HG03045 (cell line): ENCODE results near the gene FAM107A.

ENCODE experiments used
- ATAC-seq: cut with Tn5 transposase; IDR thresholded peaks from one replicate; pipeline ENCODE4 v1.9.1; 2021; ENCODE audit warnings: mild to moderate bottlenecking, moderate library complexity; ENCODE audit not compliant: unreplicated experiment

The FAM107A gene

DNA sequence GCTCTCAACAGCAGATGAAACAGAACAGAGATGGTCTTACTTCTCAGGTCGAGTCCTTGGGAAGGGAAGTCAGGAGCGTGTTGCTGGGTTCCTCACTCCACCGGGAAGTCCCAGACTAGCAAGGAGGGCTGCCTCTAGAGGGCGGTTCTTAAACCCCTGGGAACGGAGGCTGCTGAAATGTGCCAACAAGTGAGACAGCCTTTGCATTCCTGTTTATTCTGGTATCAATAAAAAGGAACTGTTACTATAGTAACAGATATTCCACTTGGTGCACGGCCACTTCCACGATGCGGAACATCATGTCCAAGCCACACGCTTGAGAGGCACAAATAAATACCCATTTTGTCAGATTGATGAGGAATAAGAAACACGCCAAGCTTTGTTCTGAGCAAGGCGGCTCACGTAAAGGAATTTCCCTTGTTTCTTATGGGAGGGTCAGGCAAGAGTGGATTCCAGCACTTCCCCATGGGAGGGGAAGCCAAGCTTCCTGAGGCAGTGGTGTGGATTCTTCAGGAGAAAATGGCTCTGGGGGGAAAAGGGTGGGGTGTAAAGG is at the start of gene FAM107A:
Gene FAM107A, minus strand, starts transcription at position 123 of the 553 bp plus-strand sequence. CDS start 7,531 bp downstream, outside the sequence.
- ATAC-seq = no peak

GRCh38 chr3:58625196-58625824 is 48.1 kb upstream of the FAM107A start:
- no peak for ATAC-seq

DNA sequence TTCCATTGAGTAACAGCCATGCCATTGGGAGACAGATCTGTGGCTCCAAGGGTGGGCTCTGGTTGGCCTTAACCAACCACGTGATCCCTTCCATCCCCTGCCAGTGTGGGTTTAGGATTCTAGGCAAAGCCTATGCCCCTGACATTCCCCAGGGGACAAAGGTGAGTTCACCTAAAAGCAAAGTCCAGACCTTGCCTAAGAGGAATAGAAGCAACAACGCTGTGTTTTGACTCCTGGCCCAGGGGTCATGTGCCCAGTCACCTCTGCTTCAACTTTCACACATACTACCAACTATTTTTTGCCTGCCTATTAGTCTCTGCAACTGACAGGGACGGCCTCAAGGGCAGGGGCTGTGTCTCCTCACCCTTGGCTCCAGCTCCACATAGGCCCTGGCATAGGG is 47.4 kb upstream of the FAM107A start:
- no peak for ATAC-seq

DNA sequence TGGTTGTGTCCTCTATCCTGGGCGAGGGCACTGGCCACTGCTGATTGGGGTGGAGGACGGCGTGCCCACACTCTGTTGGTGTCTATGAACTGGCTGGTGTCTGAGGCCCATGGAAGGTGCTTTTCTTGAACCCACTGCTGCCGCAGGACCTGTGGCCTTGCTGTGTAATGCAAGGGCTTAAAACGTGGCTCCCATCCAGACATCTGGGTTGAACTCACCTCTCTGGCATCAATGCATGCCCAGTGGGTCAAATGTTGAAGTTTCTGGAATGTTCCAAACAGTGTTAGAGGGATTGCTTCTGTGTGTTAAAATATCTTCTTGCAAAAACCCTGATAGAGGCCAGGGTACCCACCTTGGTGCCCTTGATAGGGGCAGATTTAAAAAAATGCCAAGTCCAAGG is 46.8 kb upstream of the FAM107A start:
- ATAC-seq = no peak

DNA sequence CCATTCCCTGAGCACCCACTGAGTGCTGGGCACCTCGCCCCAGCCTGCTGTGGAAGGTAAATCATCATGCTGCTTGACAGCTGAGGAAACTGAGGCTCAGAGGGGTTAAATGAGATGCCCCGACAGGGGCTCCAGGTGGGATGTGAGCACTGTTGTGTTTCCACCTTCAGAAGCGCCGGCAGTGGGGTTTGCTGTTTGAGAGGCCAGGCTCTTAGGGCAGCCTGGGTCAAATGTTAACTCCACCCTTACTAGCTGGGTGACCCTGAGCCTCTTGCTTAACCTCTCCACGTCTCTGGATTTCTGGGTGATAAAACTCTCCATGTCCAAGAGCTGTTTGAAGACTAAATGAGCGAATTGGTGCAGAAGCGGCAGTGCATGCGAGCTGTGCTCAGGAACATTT is 46.3 kb upstream of the FAM107A start:
- ATAC-seq = no peak

DNA sequence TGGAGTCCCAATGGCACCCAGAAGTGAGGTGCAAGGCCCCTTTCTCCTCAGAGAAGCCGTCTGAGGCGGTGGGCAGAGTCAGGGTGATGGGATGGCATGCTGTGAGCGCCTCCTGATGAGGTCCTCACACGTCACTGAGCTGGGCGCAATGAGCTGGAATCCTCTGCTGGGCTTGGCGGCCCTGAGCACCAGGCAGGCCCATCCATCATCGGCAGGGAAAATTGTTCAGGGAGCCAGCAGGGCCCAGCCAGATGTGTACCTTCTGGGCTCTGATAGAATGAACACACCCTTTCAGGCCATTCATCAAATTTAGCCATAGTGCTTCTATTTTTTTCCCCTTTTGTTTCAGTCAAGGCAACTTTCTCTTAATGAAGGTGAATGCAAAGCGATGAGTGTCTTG is 45.7 kb upstream of the FAM107A start:
- no peak for ATAC-seq

DNA sequence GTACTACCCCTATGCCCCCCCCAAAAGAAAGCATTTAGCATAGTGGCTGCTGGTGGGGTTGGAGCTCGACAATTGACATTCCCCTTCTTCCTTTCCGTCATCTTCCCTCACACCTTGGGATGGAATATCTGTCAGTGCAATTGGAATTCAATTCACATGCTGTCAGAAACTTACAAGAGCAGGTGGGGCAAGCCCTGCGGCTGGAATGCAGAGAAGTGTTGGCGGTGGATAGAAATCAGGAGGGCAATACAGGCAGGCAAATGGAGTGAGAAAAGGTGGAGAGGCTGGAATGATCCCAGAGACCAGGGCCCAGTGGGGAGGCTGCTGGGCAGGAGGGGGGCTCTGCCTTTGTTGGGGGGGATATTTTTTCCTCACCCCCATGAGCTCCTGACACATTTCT is 45.2 kb upstream of the FAM107A start:
- ATAC-seq = no peak

DNA sequence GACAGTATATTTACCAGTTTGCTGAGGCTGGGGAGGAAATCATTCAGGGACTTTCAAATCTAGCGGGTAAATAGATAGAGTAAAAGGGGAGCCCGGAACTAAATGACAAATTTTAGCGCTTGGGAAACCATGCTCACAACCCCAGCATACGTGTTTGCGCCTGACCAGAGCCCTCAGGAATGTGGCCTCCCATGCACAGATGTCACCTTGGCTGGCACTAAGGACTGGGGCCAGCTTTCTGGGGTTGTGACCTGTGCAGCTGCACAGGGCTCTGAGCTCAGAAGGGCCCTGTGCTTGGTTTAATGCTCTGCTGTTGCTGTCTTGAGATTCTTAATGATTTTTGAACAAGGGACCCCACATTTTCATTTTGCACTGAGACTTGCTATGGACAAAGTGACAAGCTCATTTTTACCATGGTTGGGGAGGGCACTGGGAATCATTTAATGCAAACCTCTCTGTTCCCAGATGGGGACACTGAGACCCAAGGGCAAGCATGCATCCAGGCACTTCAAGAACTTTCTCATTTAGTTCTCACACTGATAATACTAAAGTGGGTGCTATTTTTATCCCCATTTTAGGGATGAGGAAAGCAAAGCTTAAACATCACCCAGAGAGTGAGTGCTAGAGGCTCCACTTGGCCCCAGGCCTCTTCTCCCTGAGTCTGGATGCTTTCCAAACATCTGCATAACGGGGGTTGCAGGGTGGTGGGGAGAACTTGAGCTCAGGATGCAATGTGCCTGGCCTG is 44.1 kb upstream of the FAM107A start:
- ATAC-seq = no peak

DNA sequence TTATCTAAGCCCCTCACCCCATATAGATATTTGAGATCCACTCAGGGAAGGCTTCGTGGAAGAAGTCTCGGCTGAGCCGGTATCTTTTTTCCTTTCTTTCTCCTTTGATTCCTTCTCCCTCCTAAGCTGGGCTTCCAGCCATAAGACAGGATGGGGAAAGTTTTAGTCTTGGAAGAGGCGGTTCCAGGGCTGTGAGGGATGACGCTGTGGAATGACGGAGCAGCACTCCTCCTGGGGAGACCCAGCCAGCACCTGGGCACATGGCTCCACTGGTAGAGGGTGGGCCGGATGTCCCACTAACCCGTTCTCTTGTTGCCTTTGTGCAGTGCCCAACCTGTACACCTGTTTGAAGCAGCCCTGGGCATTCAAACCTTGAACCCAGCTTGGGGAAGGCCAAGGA is 43.2 kb upstream of the FAM107A start:
- no peak for ATAC-seq

- ATAC-seq = no peak
Measured at GRCh38 chr3:58617338-58617761, 40.2 kb upstream of the FAM107A start.

- ATAC-seq = no peak
Measured at GRCh38 chr3:58613236-58614132, 36.3 kb upstream of the FAM107A start.

DNA sequence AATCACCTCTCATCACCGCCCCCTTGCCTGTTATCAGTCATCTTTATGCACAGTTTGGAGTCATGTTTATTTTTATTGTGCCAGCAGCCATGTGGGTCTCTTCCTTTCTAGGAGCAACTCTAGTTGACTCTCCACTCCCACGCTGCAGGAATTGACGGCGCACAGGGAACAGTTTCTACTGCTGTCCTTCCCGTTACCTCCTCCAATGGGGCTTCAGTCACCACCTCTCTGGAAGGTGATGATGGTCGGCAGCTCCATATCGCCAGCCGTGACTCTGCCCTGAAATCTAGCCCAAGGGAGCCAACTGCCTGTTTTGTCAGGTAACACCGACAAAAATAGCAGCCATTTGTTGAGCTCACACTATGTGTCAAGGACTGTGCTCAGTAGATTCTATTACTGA is 35.6 kb upstream of the FAM107A start:
- ATAC-seq = no peak

DNA sequence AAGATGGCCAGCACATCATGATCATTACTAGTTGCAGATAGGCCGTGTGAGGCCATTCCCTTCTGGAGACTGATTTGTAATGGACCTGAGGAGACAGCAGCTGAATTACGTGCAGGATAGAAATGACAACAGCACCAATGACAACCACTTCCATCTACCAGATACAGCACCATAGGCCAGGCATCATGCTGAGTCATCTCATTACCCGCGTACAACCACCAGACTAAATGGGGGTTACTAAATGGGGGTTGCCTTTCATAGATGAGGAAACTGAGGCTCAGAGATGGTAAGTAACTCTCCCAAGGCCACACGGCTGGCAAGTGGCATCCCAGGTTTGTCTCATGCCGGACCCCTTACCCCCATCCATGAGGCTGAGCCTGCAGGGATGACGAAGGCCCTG is 32.8 kb upstream of the FAM107A start:
- ATAC-seq = no peak

- no peak for ATAC-seq
Measured at GRCh38 chr3:58608648-58609047, 31.5 kb upstream of the FAM107A start.

DNA sequence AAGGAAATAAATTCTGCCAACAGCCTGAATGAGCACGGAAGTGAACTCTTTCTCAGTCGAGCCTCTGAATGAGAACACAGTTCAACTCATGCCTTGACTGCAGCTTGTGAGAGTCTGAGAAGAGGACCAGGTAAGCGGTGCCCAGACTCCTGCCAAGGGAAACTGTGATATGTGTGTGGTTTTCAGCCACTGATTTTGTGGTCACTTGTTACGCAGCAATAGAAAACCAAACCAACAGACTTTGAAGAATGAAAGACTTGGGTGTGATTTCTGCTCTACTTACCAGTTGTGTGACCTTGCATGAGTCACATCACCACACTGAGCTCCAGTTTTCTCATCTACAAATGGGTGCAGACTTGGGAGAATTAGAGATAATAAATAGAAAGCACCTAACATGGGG is 30.6 kb upstream of the FAM107A start:
- no peak for ATAC-seq

- no peak for ATAC-seq
Measured at GRCh38 chr3:58606693-58607092, 29.5 kb upstream of the FAM107A start.

DNA sequence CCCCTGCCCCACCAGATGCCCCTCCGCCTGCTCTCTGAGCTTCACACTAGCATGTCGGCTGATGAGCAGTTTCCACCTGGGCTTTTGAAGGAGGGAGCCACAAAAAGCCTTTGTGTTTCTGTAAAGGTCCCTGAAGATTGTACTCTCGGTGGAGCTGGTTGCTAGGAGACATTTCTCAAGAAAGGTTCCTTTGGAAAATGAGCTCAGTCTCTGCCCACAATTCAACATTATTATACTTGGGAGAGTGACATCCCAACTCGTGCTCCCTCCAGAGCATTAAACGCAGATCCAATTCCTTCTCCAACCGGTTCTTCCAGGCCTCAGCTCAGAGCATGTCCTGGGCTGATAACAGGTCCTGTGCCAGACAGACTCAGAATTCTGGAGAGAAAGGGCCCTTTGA is 26.8 kb upstream of the FAM107A start:
- no peak for ATAC-seq

DNA sequence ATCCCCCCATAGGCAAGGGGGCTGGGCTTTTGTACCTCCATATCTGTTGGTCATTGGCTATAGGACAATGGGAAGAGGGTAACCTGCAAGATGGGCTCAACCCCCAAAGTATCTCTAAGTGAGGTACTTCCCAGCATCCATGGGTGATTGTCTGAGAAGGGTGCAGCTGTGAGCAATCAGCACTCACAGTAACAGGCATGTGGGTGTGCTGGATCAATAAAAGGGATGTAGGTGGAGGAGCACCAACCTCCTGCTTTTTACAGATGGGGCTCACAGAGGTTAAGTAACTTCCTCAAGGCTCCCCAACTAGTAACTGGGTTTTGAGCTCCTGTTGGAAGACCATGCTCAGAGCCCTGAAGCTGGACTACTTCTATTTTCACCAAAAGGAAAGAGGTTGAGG is 26.4 kb upstream of the FAM107A start:
- no peak for ATAC-seq

DNA sequence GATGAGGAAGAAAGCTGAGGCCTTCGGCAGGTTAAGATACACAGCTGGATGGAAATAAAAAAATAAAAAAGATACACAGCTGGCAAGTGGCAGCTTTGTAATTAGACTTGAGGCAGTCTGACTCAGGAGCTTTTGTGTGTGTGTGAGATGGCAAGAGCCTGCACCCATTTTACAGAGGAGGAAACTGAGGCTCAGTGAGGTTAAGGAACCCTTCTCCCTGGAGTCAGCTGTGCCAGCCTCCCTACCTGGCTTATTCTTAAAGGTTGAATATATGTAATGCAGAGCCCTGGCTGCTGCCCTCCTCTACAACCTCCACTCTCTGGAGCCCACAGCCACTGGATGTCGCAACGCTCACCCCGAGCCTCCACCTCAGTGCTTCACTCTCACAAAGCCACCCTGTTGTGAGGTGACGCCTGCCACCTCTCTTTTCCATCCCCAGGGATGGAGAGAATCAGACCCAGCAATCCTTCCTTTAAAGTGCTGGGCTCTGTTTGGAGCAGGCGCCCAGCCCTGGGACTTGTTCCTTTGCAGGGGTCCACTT is 20.6 kb upstream of the FAM107A start:
- ATAC-seq = no peak

DNA sequence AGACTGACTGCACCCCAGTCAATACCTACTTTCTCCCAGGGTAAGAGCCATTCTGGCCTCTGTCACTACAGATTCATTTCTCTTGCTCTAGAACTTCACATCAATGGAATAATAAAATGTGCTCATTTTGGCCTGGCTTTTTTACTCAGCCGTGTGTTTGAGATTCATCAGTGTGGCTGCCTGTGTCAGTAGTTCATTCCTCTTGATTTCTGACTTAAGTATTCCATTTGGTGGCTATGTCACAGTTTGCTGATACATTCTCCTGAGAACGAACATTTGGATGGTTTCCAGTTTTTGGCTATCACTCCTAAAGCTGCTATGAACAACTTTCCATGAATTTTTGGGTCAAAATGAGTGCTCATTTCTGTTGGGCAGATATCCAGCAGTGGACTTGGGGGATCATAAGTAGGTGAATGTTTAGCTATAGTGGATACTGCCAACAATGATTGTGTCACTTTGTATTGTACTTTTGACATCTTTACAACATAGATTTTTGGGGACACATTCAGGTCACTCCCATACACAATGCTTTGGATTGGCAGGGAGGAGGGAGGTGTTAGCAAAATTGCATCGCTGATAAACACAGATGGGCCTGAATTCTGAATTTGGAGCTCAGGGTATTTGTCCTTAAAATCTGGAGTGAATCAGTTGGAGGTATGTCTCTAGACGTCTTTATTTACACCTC is 19.8 kb upstream of the FAM107A start:
- ATAC-seq = no peak

- no peak for ATAC-seq
Measured at GRCh38 chr3:58594117-58594516, 16.9 kb upstream of the FAM107A start.
